HepG2 (cell line): ENCODE results near the gene LIMD2. TPM values are rescaled to one million over a fixed set of nuclear protein-coding genes. Genes with fewer than 3 reads are reported as not detected.

ENCODE experiments used
- ATAC-seq: fragments of 200-7000 bp; cut with Tn5 transposase; 3 replicates; pipeline ENCODE4 v1.9.1; 2020; ENCODE audit warnings: mild to moderate bottlenecking, moderate library complexity
- BruUV-seq: library from RNA; stranded (reverse); fragments of 400-500 nt; replicated peaks from 2 replicates; lab custom pipeline; 2021; lab: Mats Ljungman, UMichigan
- CTCF ChIA-PET: fragments of 300-600 bp; formaldehyde crosslinking; extraction: SDS; loops from one replicate; lab custom pipeline; 2021; ENCODE audit warnings: low total read pairs, inconsistent platforms, low intra/inter-chr PET ratio; lab: Yijun Ruan, JAX
- POLR2A ChIA-PET: fragments of 350-600 bp; sonication (Branson Sonifier 250); formaldehyde crosslinking; loops from one replicate; lab custom pipeline; 2020; ENCODE audit warnings: antibody characterized with exemption, inconsistent platforms; lab: Yijun Ruan, JAX
- DNase-seq: peaks from one replicate; pipeline ENCODE4 v3.0.0-alpha.2; 2015; ENCODE audit warnings: low spot score
- FAIRE-seq: peaks from 3 replicates; lab custom pipeline; 2011; peaks lifted over from hg19 to GRCh38; lab: Jason Lieb, UNC
- H2AFZ ChIP-seq: one replicate; pipeline ENCODE4 v1.6.1; 2011; ENCODE audit warnings: low read length, inconsistent platforms
- H3K27ac ChIP-seq: fragments of 300-600 bp; 3 replicates; pipeline ENCODE4 v1.8.0; 2011; ENCODE audit warnings: mixed run types, mild to moderate bottlenecking, mixed read lengths, low read length, inconsistent platforms; ENCODE audit not compliant: insufficient read depth; ENCODE audit errors: extremely low read length
- H3K27me3 ChIP-seq, 2 experiments: fragments of 200-600 bp in 1 of 2; 2 replicates in 1 of 2; 3 replicates in 1 of 2; pipeline versions ENCODE4 v1.6.0 to v1.8.0; 2011; ENCODE audit warnings: low read length in 2 of 2, mild to moderate bottlenecking in 2 of 2, moderate library complexity in 2 of 2, inconsistent platforms in 1 of 2; ENCODE audit not compliant: insufficient read depth in 2 of 2, control insufficient read depth in 1 of 2
- H3K36me3 ChIP-seq, 2 experiments: fragments of 200-600 bp in 1 of 2; replicated peaks in 1 of 2; 2 replicates in 1 of 2; 3 replicates in 1 of 2; pipeline versions ENCODE4 v1.5.1 to v1.8.0; 2011; ENCODE audit warnings: low read length in 2 of 2, inconsistent platforms in 1 of 2; ENCODE audit not compliant: insufficient read depth in 2 of 2, control insufficient read depth in 1 of 2
- H3K4me1 ChIP-seq: 2 replicates; pipeline ENCODE4 v1.5.1; 2012; ENCODE audit warnings: low read length, inconsistent platforms; ENCODE audit not compliant: insufficient read depth
- H3K4me2 ChIP-seq: 2 replicates; pipeline ENCODE4 v1.6.0; 2011; ENCODE audit warnings: low read depth, low read length, inconsistent platforms
- H3K4me3 ChIP-seq, 3 experiments: fragments of 200-600 bp in 1 of 3; sonication (generic), shearing (Covaris generic) in 1 of 3; replicated peaks in 1 of 3; 2 replicates each; pipeline ENCODE4 v1.5.1; 2011 to 2016; ENCODE audit warnings: low read length in 3 of 3, inconsistent platforms in 2 of 3, low read depth in 2 of 3, mild to moderate bottlenecking in 2 of 3, control low read depth in 1 of 3, mixed read lengths in 1 of 3; ENCODE audit not compliant: insufficient read depth in 1 of 3
- H3K79me2 ChIP-seq: one replicate; pipeline ENCODE4 v1.6.1; 2011; ENCODE audit warnings: low read length, inconsistent platforms; ENCODE audit not compliant: insufficient read depth
- H3K9ac ChIP-seq: 2 replicates; pipeline ENCODE4 v1.6.0; 2011; ENCODE audit warnings: mild to moderate bottlenecking, low read depth, low read length, inconsistent platforms; ENCODE audit not compliant: insufficient read depth
- H3K9me3 ChIP-seq: 2 replicates; pipeline ENCODE4 v1.5.1; 2012; ENCODE audit warnings: mild to moderate bottlenecking, low read length
- H4K20me1 ChIP-seq: 2 replicates; pipeline ENCODE4 v1.6.0; 2011; ENCODE audit warnings: inconsistent platforms, mild to moderate bottlenecking, low read length, moderate library complexity; ENCODE audit not compliant: insufficient read depth
- ETV5 ChIP-seq: IDR thresholded peaks from 2 replicates; pipeline ENCODE4 v1.6.1; 2018; ENCODE audit warnings: missing biosample characterization, missing genetic modification reagents, inconsistent platforms, borderline replicate concordance
- HNRNPLL ChIP-seq: fragments of 200-400 bp; formaldehyde crosslinking; IDR thresholded peaks from 2 replicates; pipeline ENCODE4 v1.6.1; 2017; ENCODE audit warnings: mild to moderate bottlenecking, low read depth, low read length; ENCODE audit not compliant: poor library complexity, severe bottlenecking
- IKZF4 ChIP-seq: sonication (generic); formaldehyde crosslinking; IDR thresholded peaks from 2 replicates; pipeline ENCODE4 v1.5.1; 2020; ENCODE audit warnings: borderline replicate concordance, mild to moderate bottlenecking, low read depth, missing genetic modification reagents; ENCODE audit errors: not compliant biosample characterization
- RARA ChIP-seq: IDR thresholded peaks from 2 replicates; pipeline ENCODE4 v1.6.1; 2016; ENCODE audit warnings: missing genetic modification reagents, missing compliant biosample characterization
- ZNF224 ChIP-seq: sonication (generic); formaldehyde crosslinking; IDR thresholded peaks from 2 replicates; pipeline ENCODE4 v1.5.0; 2020; ENCODE audit warnings: mild to moderate bottlenecking, missing genetic modification reagents
- ZNF225 ChIP-seq: sonication (generic); formaldehyde crosslinking; IDR thresholded peaks from 2 replicates; pipeline ENCODE4 v1.4.0; 2020; ENCODE audit warnings: mild to moderate bottlenecking, missing genetic modification reagents
- ZNF292 ChIP-seq: sonication (generic); formaldehyde crosslinking; IDR thresholded peaks from 2 replicates; pipeline ENCODE4 v1.8.1; 2022; ENCODE audit warnings: mild to moderate bottlenecking, low read depth, missing genetic modification reagents, borderline replicate concordance
- ZNF33A ChIP-seq: sonication (generic); formaldehyde crosslinking; IDR thresholded peaks from 2 replicates; pipeline ENCODE4 v1.5.1; 2020; ENCODE audit warnings: missing genetic modification reagents, mild to moderate bottlenecking, moderate library complexity, borderline replicate concordance
- WGBS: methylation state at CpG from one replicate; pipeline ENCODE4 v1.1.6; 2017; ENCODE audit warnings: low lambda C conversion rate; 5-methylcytosine and 5-hydroxymethylcytosine counted together
- in situ Hi-C: cut with HindIII; loops from 2 replicates; pipeline ENCODE4 v1.10.0; 2017; ENCODE audit warnings: low pct_unique_long_range_greater_than_20kb; ENCODE audit not compliant: extremely low pct_ligation_motif_present
- intact Hi-C: fragments of 100-400 bp; cut with micrococcal nuclease; formaldehyde crosslinking; loops from one replicate; pipeline ENCODE4 v1.10.0; 2022; ENCODE audit not compliant: unreplicated experiment
- polyA plus RNA-seq, 8 experiments: library from polyadenylated mRNA; depleted of rRNA in 3 of 8; stranded (reverse) in 7 of 8; unstranded in 1 of 8; fragments of >200 nt; fragmentation: Illumina TruSeq in 4 of 8; extraction: Trizol in 4 of 8; gene quantifications; 2 replicates each; pipeline versions ENCODE4 v1.2.1 to v1.2.3, GENCODE V29; 2011 to 2016; ENCODE audit warnings: low read depth in 4 of 8, missing spikeins in 1 of 8, mixed read lengths in 1 of 8; ENCODE audit not compliant: insufficient read depth in 1 of 8
- total RNA-seq, 5 experiments: library from RNA; depleted of rRNA; stranded (reverse); fragments of >200 nt; fragmentation: Illumina TruSeq; extraction: Trizol; gene quantifications; 2 replicates each; pipeline ENCODE4 v1.2.3, GENCODE V29; 2016; ENCODE audit warnings: low read depth in 1 of 5
- TF ChIP-seq, protein P1 (sequence below): sonication (generic); formaldehyde crosslinking; IDR thresholded peaks from 2 replicates; pipeline ENCODE4 v1.4.0; 2020; ENCODE audit warnings: missing genetic modification reagents, mild to moderate bottlenecking, borderline replicate concordance
- TF ChIP-seq, protein P2 (sequence below): sonication (generic); formaldehyde crosslinking; IDR thresholded peaks from 2 replicates; pipeline ENCODE4 v1.4.0; 2020; ENCODE audit warnings: missing genetic modification reagents
- TF ChIP-seq, protein P3 (sequence below): IDR thresholded peaks from 2 replicates; pipeline ENCODE4 v1.6.1; 2016
- TF ChIP-seq, protein P4 (sequence below): sonication (generic); formaldehyde crosslinking; conservative IDR thresholded peaks from 2 replicates; pipeline ENCODE4 v1.8.0; 2022; ENCODE audit warnings: missing genetic modification reagents

The LIMD2 gene
- total and polyA plus RNA-seq, 2 of the 13 experiments (the other 11 are each of a cell fraction or from before 2014, with no cell fraction given): 9.0 to 20.8 TPM

DNA sequence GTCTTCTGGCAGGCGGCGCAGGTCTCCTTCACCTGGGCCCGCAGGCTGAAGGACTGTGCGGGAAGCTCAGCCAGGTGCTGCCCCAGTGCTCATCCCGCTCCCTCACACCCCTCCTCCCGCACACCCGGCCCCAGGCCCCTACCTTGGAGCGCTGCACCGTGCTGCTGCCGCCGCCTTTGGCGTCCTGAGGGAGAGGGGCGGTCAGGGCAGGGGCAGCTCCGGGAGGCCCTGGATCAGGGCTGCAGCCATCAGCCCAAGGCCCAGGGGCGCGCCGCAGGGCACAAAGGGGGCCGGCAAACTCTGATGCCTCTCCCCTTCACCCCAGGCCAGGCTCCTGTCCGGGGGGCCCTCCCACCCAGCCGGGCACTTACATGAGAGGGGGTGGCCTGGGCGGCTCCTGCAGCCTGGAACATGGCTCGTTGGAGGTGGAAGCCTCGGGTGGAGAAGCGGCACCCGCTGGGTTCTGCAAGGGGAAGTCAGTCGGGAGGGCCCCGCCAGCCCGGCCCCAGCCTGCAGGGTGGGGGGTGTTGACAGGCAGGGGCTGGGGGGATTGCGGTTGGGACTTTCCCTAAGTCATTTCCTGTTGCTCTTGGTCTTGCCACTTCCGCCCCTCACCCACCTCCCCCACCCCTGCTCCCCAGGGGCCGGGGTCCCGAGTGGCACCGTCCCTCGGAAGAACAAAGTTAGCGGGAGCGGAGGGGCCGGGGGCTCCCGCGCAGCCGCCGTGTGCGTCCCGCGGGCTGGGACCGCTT, 863 bp downstream of the LIMD2 start:
- peak; percentile 45 for ATAC-seq
- no peaks in the 10 kb centered on the region for H3K27me3 ChIP-seq
- no peak overlapping the region for H2AFZ ChIP-seq
- peak; percentile 46 for DNase-seq
- BruUV-seq: no TSS peak
- H3K79me2 ChIP-seq: no peaks in the 10 kb centered on the region
- no peak for FAIRE-seq
- H3K4me3 ChIP-seq: peak overlapping the region; percentile 67 to 77 (median 71); a peak in 5 of 6 replicates
- in situ Hi-C loops (loop anchor here (10.0 kb wide), 1 partner anchor 274 kb away; no protein-coding TSS in a partner anchor), intact Hi-C loops (loop anchor here (5.0 kb wide), 1 partner anchor 277 kb away; no protein-coding TSS in a partner anchor)
- no peaks in the 10 kb centered on the region for H4K20me1 ChIP-seq
- 32% methylated on average over 21 of the region's 45 CpGs for WGBS
- H3K9me3 ChIP-seq: no peaks in the 10 kb centered on the region
- peaks cover under 1 to 3% of the 10 kb centered on the region in 2 experiments; a peak in 2 of 5 replicates for H3K36me3 ChIP-seq
- ChIA-PET CTCF (interaction anchor here (1.7 kb wide), 1 partner anchor 158 kb away, joined by 4 read pairs; no protein-coding TSS in a partner anchor), POLR2A (interaction anchor here (0.6 to 1.5 kb wide), 4 partner anchors 43 to 144 kb away, joined by 3 to 4 read pairs (median 4); partner anchors contain the start of gene CCDC47)
- H3K4me2 ChIP-seq: peak overlapping the region; percentile 75
- peaks cover 18% of the 10 kb centered on the region for H3K4me1 ChIP-seq
- H3K9ac ChIP-seq: peak overlapping the region; percentile 48; the same call in 1 of the 2 replicates
- H3K27ac ChIP-seq: no peak overlapping the region
- TF ChIP-seq, protein P1, sequence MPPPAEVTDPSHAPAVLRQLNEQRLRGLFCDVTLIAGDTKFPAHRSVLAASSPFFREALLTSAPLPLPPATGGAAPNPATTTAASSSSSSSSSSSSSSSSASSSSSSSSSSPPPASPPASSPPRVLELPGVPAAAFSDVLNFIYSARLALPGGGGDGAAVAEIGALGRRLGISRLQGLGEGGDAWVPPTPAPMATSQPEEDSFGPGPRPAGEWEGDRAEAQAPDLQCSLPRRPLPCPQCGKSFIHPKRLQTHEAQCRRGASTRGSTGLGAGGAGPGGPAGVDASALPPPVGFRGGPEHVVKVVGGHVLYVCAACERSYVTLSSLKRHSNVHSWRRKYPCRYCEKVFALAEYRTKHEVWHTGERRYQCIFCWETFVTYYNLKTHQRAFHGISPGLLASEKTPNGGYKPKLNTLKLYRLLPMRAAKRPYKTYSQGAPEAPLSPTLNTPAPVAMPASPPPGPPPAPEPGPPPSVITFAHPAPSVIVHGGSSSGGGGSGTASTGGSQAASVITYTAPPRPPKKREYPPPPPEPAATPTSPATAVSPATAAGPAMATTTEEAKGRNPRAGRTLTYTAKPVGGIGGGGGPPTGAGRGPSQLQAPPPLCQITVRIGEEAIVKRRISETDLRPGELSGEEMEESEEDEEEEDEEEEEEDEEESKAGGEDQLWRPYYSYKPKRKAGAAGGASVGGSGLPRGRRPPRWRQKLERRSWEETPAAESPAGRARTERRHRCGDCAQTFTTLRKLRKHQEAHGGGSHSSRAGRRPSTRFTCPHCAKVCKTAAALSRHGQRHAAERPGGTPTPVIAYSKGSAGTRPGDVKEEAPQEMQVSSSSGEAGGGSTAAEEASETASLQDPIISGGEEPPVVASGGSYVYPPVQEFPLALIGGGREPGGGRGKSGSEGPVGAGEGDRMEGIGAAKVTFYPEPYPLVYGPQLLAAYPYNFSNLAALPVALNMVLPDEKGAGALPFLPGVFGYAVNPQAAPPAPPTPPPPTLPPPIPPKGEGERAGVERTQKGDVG (CRISPR knock-in tag): peak; percentile 83; the same call in 1 of the 2 replicates
- TF ChIP-seq IKZF4 (CRISPR knock-in tag): no peak
- TF ChIP-seq ETV5: peak; percentile 42; the same call in 1 of the 2 replicates
- no peak for TF ChIP-seq ZNF292 (CRISPR knock-in tag)
- TF ChIP-seq, protein P2, sequence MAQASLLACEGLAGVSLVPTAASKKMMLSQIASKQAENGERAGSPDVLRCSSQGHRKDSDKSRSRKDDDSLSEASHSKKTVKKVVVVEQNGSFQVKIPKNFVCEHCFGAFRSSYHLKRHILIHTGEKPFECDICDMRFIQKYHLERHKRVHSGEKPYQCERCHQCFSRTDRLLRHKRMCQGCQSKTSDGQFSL (CRISPR knock-in tag): 0 out of 2 replicates have a peak, but pooled peaks have one; percentile 48
- no peak for TF ChIP-seq ZNF33A (CRISPR knock-in tag)
- TF ChIP-seq, protein P3, sequence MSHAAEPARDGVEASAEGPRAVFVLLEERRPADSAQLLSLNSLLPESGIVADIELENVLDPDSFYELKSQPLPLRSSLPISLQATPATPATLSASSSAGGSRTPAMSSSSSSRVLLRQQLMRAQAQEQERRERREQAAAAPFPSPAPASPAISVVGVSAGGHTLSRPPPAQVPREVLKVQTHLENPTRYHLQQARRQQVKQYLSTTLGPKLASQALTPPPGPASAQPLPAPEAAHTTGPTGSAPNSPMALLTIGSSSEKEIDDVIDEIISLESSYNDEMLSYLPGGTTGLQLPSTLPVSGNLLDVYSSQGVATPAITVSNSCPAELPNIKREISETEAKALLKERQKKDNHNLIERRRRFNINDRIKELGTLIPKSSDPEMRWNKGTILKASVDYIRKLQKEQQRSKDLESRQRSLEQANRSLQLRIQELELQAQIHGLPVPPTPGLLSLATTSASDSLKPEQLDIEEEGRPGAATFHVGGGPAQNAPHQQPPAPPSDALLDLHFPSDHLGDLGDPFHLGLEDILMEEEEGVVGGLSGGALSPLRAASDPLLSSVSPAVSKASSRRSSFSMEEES: no peak
- TF ChIP-seq, protein P4, sequence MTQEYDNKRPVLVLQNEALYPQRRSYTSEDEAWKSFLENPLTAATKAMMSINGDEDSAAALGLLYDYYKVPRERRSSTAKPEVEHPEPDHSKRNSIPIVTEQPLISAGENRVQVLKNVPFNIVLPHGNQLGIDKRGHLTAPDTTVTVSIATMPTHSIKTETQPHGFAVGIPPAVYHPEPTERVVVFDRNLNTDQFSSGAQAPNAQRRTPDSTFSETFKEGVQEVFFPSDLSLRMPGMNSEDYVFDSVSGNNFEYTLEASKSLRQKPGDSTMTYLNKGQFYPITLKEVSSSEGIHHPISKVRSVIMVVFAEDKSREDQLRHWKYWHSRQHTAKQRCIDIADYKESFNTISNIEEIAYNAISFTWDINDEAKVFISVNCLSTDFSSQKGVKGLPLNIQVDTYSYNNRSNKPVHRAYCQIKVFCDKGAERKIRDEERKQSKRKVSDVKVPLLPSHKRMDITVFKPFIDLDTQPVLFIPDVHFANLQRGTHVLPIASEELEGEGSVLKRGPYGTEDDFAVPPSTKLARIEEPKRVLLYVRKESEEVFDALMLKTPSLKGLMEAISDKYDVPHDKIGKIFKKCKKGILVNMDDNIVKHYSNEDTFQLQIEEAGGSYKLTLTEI (CRISPR knock-in tag): no peak
- no peak for TF ChIP-seq ZNF224
- TF ChIP-seq HNRNPLL: peak; percentile 24
- no peak for TF ChIP-seq ZNF225
- no peak for TF ChIP-seq RARA (CRISPR knock-in tag)
